NCI-H446 (cell line): ENCODE results near the gene HCFC2.

Source experiments
- DNase-seq, 2 experiments: peaks; one replicate each; lab custom pipeline; 2025; lab: John Stamatoyannopoulos, UW

Gene HCFC2

DNA sequence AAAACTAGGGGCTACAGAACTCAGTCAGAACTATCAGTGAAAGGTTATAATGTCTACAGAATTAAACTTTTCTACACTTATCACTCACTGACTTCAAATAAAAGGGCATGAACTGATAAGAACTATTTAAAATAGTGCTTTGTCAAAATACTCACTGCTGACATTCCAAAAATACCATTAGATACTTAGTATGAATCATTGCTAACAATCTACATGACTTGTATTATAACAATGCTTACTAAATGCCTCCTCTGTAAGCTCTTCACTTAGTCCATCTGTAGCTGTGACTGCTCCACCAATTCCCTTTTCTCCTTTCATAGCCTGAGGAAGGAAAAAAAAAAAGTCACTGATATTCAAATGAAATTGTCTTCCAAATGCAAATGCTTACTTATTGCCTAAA is 56.7 kb downstream of the HCFC2 start:
- no peak for DNase-seq

DNA sequence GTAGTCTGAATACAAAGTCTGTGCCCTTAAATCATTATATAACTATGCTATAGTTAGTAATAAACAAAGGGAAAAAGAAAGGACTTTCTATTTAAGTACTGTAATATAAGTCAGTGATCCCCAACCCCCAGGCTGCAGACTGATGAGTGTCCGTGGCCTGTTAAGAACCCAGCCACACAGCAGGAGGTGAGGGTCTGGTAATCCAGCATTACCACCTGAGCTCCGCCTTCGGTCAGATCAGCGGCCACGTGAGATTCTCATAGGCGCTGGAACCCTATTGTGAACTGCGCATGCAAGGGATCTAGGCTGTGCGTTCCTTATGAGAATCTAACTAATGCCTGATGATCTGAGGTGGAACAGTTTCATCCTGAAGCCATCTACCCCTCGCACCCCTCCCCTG is 58.0 kb downstream of the HCFC2 start:
- DNase-seq, result no peak

DNA sequence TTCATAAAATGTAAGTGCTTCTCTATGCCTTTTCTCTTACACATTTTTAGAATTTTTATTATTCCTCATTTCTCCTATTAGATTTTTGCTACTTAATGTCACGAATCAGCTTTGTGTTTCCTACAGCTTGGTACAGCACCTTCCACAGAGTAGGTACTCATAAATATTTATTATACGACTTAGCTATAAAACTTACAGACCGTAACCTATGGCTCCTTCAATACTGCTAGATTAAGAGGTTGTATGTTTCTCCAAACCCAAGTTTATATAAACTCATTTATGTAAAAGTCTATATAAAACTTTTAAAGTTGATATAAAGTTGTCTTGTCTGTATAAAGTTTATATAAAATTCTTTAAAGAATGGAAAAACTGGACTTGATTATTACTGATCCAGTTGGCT is 62.2 kb downstream of the HCFC2 start:
- DNase-seq, result no peak

DNA sequence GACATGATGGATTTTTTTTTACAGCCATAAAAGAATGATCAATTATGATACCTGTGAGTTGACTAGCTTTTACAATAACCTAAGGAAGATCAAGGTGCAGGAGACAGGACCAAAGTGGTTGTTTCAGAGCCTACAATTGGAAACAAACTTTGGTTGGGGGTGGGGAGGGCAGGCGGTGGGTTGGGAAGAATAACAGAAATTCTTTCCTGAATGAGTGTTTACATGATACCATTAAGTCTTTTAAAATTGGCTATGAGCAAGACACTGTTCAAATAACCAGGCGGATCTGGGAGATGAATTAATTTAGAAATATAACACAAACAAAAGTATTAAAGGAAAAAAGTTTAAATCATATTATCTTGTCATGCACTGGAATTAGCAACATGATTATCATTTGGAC is 66.4 kb downstream of the HCFC2 start:
- DNase-seq, result no peak

DNA sequence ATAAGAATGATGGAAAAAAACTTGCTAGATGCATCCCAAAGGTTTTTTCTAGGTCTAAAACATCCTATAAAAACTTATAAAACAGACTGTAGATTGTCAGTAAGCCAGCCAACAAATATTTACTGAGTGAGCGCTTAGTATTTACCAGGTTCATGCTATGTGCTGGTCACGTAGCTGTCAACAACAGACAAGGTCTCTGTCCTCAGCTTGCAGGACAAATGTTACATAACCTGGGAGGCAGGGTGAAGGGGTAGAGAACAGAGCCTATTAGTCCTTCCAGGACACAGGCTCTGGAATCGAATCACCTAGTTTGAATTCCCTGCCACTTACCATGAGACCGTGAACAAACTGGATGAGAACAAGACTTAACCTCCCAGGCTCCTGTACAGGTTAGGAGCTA is 67.3 kb downstream of the HCFC2 start:
- no peak for DNase-seq

DNA sequence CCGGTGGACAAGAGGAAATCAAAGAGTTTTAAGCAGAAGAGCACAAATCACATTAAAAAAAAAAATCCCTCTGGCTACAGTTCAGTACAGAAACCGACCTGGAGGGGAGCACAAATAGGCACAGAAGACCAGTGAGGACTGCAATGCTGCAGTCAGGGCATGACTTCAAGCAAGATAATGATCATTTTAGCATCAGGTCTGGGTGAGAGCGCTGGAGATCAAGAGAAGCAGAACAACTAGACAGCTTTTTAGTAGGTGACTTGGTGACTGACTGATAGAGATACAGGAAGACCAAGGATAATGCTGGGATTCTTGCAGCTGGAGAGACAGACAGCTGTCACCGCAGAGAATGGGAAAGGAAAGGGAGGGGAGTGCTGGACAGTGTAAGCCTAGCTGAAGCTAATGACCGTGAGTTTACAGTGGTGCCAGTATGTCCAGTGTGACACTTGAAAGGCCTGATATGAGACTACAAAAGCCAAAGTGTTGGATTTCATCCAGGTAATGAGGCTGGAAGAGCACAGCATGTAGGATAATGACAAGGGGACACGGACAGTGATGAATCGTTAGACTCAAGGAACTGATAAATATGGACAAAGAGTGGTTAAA is 68.1 kb downstream of the HCFC2 start:
- no peak for DNase-seq

DNA sequence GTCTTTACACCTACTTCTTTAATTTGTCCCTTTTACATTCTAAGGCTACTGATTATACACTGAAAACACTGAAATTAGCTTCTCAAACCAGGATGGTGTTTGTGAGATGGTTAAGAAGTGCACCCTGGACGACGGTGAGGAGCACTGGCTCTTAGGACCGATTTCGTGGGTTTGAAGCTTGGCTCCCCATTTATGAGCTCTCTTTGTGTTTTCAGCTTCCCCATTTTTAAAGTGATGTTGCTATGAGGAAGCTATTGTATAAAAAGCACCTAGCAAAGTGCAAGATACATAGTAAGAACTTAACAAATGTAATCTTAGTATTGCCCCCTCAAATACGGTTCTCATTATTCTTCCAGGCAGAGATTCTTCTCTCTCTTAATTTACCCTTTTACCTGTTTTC is 69.0 kb downstream of the HCFC2 start:
- DNase-seq, result no peak

DNA sequence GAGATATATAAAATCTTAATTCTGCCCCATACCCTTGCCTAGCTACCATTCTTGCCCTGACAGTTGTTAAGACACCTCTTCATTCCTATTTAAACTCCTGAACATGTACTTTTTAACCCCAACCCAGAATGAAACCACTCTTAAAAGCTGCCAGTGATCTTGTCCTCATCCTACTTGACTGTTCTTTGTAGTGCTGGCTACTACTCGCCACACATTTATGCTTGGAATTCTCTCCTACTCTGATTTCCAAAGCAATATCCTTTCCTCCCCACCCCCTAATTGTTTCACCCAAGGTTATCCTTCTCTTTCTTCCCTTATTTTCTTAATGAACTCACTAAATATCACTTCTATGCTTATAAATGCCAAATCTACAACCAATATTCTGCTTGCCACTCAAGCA is 69.5 kb downstream of the HCFC2 start:
- no peak for DNase-seq

DNA sequence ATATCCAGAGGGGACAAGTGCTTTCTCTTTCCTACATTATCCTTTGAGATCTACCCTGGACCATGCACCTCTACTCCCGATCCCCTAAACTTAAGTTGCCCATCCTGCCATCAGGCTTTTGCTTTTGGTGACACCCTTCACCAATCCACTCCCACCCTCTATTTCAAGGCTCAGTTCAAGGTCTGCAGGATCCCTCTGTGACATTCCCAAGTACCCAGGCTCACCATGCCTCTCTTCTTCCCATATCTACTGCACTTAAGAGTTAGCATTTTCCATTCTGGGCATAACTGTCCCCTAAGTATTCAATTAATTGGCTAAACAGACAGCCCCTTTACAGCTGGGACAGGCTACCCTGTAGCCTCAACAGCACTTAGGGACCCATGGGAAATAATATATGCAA is 70.6 kb downstream of the HCFC2 start:
- DNase-seq, result no peak

DNA sequence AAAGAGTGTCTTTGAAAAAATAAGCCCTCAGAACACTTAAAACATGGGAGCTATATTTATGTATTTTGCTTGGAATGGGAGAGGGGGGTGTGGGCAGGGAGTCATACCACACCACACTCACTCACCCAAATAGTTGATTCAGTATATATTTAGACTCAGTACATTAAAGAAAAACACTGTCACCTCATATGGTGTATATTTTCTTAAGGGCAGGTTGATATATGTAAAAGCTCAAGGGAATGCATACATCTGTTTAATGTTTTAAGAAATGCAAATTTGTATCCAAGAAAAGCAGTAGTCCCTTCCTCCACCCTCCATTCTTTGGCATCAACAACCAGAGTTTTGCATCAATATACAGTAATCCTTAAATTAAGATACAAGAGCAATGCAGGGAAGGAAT is 72.2 kb downstream of the HCFC2 start:
- no peak for DNase-seq

DNA sequence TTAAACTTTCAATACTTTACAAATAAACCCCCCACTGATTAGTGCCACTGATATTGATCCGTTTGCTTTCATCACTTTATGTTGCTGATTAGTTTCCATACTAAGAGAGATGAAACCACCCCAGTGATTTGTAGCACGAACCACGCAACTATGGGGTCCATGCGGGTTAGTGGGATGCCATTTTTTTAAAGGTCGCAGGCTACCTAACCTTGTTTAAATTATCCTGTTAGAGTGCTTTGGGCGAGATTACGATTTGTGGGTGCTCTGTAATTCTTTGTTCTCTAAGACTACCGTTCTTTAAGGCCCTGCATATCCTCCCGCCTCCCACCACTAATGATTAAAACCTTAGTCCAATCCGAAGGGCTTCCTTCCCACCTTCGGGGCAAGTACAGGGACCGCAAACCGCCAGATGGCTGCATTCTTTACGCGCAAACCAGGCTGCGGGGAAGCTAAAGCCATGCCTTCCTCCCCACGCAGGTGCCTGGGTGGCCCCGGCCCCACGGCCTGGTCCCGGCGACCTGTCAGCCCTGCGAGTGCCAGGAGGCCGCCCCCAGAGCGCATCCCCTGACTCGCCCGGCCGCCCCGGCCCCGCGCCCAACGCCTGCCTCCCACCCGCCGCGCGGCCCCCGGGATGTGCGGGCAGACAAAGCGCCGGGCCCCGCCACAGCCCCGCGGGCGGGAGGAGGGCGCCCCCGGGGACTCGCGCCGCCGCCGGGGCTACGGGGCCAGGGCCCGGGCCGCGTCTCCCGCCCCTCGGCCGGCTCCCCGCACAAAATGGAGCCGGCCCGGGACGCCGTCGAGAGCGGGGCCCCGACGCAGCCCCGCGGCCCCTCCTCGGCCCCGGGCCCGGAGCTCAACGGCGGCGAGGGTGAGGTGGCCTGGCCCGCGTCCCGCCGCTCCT is 72.9 kb downstream of the HCFC2 start:
- peak in 1 of 2 experiments; percentile 23 for DNase-seq

DNA sequence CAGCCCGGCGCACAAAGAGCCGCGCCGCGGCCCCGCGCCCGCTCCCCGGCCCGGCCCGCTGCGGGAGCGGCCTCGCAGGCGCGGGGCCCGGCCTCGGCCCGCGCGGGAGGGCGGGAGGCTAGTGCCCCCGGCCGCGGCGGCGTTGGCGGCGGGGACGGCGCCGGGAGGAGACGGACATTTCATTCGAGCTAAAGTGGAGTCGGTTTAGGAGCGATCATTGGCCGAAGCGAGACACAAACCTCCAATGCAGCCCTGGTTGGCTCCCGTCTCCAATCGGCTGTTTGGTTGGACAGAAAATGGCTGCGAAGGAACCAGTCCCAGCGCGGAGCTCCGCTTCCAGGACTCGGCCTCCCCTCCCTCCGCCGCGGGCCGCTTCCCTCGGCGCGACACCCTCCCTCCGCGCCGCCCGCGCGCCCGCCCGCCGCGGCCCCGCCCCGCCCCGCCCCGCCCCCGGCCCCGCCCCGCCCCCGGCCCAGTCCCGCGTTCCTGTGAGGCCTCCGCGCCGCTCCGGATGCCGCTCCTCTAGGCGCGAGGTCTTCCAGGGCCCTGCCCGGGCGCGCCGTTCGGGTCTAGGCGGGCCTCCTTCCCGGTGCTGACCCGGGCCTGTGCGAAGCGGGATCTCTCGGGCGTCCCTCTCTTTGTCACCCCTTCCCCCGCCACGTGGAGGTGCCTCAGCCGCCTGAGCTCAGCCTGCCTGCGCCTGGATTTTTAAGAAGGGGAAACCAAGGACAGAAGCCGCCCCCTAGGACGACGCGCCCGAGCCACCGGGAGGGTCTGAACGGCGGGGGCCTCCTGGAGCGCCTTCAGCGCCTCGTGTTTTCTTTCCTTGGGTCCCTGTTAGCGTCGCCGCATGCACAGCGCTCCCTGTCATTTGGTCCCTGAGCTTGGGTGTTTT is 73.8 kb downstream of the HCFC2 start, which contains the start of gene NFYB:
Gene NFYB, minus strand, starts transcription at position 309 of the 895 bp plus-strand sequence. CDS start 2,757 bp downstream, outside the sequence.
- peak; percentile 90 to 95 for DNase-seq

DNA sequence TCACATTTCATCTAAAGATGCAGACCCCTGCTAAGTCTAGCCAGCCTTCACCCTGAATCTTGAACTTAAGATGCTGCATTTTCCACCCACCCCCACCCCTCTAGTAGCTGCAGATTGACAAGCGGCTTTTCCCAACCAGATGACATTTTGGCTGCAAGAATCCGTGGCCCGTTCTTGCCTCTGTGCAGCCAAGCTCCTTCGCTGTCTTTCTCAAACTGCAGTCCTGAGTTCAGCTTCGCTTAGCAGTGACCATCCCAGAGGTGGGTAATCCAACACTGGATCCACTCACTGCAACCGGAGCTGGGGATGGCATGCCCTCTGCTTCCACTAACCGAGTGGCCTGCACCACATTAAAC is 74.4 kb downstream of the HCFC2 start:
- no peak for DNase-seq

DNA sequence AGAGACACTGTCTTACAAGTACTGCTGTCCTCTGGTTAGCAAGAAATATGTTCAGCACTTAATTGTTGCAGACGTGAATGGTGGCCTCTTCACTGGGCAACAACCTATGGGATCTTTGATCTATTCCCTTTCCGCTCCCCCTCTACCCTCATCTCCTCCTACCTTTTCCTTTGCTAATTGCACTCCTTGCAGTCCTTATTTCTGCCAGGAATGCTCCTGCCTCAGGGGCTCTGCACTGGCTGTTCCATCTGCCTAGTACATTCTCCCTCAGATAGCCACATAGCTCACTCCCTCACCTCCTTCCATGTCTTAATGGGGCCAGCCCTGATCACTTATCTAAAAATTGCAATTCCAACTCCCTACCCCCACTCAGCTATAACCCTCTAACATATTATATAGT is 78.2 kb downstream of the HCFC2 start:
- no peak for DNase-seq

DNA sequence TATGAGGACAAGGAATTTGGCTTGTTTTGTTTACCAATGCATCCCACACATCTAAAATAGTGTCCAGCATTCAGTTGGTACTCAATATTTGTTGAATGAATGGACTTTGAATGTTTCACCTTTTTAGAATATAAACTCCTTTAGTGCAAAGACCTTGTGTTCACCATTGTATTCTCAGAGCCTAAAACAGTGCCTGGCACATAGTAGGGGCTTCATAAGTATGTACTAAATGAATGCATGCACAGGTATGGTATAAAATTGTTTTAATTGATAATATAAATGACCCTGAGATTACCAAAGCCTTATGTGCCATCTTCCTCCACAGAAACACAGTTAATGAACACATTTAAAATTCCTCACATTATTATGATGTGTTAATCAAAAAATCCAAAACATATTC is 78.7 kb downstream of the HCFC2 start:
- DNase-seq, result no peak

DNA sequence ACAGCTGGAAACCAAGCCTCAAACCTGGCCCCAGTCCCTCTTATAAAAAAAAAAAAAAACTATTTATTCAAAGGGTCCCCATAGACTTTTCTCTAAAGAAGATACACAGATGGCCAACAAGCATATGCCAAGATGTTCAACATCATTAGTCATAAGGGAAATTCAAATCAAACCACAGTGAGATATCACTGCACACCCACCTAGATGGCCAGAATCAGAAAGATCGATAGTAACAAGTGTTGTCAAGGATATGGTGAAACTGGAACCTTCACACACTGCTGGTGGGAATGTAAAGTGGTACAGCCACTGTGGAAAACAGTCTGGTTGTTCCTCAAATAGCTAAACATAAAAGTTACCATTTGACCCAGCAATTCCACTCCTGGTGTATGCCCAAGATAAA is 79.6 kb downstream of the HCFC2 start:
- DNase-seq, result no peak

DNA sequence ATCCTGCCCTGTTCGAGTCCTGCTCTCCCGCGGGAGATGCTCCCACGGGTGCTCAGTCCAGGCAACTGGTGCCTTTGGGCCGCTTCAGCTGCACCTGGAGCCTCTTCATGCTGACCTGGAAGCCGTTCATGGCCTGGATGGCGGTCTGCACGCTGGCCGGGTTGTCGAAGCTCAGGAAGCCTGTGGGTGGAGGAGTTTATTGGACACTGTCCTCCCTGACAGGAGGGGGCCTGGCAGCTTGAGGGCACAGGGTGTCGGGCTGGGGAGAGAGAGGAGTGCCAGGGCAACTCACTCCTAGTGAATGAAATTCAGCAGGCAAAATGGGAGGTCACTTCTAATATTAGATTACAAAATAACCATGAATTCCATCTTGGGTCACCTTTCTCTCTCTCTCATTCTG is 83.0 kb downstream of the HCFC2 start:
- no peak for DNase-seq

DNA sequence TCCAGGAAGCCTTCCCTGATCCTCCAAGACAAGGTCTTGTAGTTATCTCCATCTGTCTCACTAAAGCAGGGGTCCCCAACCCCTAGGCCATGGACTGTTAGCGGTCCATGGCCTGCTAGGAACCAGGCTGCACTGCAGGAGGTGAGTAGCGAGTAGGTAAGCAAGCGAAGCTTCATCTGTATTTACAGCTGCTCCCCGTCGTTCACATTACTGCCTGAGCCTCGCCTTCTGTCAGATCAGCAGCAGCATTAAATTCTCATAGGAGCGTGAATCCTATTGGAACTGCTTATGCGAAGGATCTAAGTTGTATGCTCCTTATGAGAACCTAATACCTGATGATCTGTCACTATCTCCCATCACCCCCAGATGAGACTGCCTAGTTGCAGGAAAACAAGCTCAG is 86.1 kb downstream of the HCFC2 start:
- no peak for DNase-seq

DNA sequence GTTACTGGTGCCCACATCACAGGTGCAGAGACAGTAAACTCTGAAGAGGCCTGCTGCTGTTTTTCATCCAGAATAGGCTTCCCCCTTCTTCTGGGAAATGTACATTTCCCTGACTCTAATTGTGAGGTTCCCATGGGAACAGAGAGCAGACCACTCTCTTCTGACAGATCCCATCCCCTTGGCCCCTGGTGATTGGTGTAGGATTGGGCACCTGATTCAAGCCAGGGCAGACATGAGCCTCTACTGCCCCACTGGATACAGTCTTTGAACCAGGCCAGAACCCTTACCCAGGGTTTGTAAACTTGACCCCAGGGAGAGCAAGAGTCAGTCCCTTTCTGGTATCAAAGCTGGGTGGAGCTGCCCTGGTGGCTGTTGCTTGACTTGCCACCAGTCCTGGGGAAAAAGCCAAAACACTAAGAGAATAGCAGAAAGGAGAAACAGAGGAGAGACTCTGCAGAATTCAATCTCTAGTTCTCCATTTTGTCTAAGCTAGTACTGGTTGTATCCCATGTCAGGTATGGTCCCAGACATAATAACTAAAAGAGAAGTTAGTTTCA is 88.4 kb downstream of the HCFC2 start:
- DNase-seq, result no peak

DNA sequence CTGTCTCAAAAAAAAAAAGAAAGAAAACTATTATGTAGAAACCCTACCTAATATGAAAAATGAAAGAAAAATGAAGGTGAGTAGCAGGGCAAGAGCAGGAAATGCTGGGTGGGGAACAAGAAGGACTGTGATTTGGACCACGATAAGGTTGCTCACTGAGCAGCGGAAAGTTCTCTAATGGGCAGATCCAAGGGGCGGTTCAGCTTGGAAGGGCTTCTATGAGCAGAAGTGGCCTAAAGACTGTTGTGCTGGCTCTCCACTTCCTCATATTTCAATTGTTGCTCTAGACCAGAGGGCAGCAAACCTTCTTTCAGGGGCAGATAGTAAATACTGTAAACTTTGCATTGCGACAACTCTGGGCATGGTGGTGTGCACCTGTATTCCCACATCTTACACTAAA is 90.0 kb downstream of the HCFC2 start:
- no peak for DNase-seq

DNA sequence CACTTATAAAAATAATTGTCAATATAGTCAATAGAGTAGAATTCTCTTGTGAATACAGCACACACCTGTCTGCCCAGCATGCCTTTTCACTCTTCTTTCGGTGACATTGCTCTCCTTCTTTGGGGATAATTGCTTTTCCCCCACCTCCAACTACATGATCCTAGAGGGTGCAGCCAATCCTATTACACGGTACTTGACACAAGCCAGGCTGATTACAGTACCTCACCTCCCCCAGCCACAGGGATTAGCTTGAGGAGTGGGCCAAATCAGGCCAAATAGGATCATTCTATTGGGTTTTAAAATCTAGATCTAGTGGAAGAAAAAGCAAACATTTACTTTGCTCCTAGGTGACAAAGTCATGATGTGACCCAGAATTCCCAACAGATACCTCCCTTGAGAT is 90.5 kb downstream of the HCFC2 start:
- DNase-seq, result no peak
